ENCODE measurements around the gene AGRP. TPM values are rescaled to one million over a fixed set of nuclear protein-coding genes. Genes with fewer than 3 reads are reported as not detected.

The AGRP gene
- polyA plus RNA-seq, 1 donor (not counting 4 experiments of a cell fraction or from before 2014, with no cell fraction given), result not detected

DNA sequence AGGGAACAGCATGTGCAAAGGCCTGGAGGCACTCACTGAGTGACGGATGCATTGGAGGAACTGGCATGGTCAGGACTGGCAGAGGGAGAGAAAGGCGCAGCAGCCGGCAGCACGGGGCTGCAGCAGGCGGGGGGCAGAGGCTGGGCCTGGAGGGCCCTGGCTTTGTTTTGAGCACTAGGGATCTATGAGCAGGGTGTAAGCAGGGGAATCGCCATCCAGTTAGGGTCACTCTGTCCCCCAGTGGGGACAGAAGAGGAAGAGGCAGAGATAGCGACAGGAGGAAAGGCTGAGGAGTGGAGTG is 38.3 kb downstream of the AGRP start:
- no peaks in the 10 kb centered on the region for H3K9me3 ChIP-seq (ENCODE audit: control insufficient read depth, low read depth, low read length)
- no peaks in the 10 kb centered on the region for H3K4me1 ChIP-seq (ENCODE audit: control insufficient read depth, extremely low read depth, insufficient read depth, low read length)
- H3K9me1 ChIP-seq (ENCODE audit: control insufficient read depth, extremely low read depth, insufficient read depth, low read length), result no peaks in the 10 kb centered on the region
- FAIRE-seq (no peak), DNase-seq (ENCODE audit: low read depth, low spot score) (no peak)
- H3K4me3 ChIP-seq (ENCODE audit: control insufficient read depth in 2 of 3, extremely low read depth in 1 of 3, insufficient read depth in 2 of 3, low read depth in 1 of 3, low read length in 3 of 3), result no peak overlapping the region
- H3K4me2 ChIP-seq (ENCODE audit: control insufficient read depth, extremely low read depth, insufficient read depth, low read depth, low read length), result no peak overlapping the region
- no peaks in the 10 kb centered on the region for H3K79me2 ChIP-seq (ENCODE audit: control insufficient read depth, insufficient read depth, low read length)
- H3K9ac ChIP-seq (ENCODE audit: control insufficient read depth, extremely low read depth, insufficient read depth, low read length), result no peak overlapping the region
- H3K27ac ChIP-seq (ENCODE audit: control insufficient read depth, insufficient read depth, low read length), result no peak overlapping the region
- no peak overlapping the region for H2AFZ ChIP-seq (ENCODE audit: control insufficient read depth, low read length)
- dilution Hi-C loops (cut with MboI; ENCODE audit: extremely low pct_ligation_motif_present, low sequenced_read_pairs), result no loop called here
- H3K36me3 ChIP-seq (ENCODE audit: control insufficient read depth in 2 of 2, extremely low read depth in 1 of 2, insufficient read depth in 2 of 2, low read length in 2 of 2), result peaks cover 9 to 25% of the 10 kb centered on the region in 2 experiments
- TF ChIP-seq EZH2 (IDR thresholded peaks at IDR 0.05; ENCODE audit: low read length), result no peak
- H4K20me1 ChIP-seq (ENCODE audit: control insufficient read depth, extremely low read depth, insufficient read depth, low read length), result peaks cover 7% of the 10 kb centered on the region
- no peaks in the 10 kb centered on the region for H3K27me3 ChIP-seq (ENCODE audit: control insufficient read depth, extremely low read depth, insufficient read depth, low read length)

GRCh38 chr16:67444259-67445125 is 38.9 kb downstream of the AGRP start:
- DNase-seq (ENCODE audit: low read depth, low spot score) (no peak), FAIRE-seq (no peak)
- Histone ChIP-seq H3K9ac (ENCODE audit: control insufficient read depth, extremely low read depth, insufficient read depth, low read length) (no peak overlapping the region), H3K4me2 (ENCODE audit: control insufficient read depth, extremely low read depth, insufficient read depth, low read depth, low read length) (no peak overlapping the region), H3K9me3 (ENCODE audit: control insufficient read depth, low read depth, low read length) (no peaks in the 10 kb centered on the region), H3K4me3 (ENCODE audit: control insufficient read depth in 2 of 3, extremely low read depth in 1 of 3, insufficient read depth in 2 of 3, low read depth in 1 of 3, low read length in 3 of 3) (no peak overlapping the region), H4K20me1 (ENCODE audit: control insufficient read depth, extremely low read depth, insufficient read depth, low read length) (peaks cover 4% of the 10 kb centered on the region), H3K36me3 (ENCODE audit: control insufficient read depth in 2 of 2, extremely low read depth in 1 of 2, insufficient read depth in 2 of 2, low read length in 2 of 2) (peaks cover 9 to 26% of the 10 kb centered on the region in 2 experiments), H3K27ac (ENCODE audit: control insufficient read depth, insufficient read depth, low read length) (no peak overlapping the region), H3K79me2 (ENCODE audit: control insufficient read depth, insufficient read depth, low read length) (no peaks in the 10 kb centered on the region), H2AFZ (ENCODE audit: control insufficient read depth, low read length) (no peak overlapping the region), H3K4me1 (ENCODE audit: control insufficient read depth, extremely low read depth, insufficient read depth, low read length) (no peaks in the 10 kb centered on the region), H3K9me1 (ENCODE audit: control insufficient read depth, extremely low read depth, insufficient read depth, low read length) (no peaks in the 10 kb centered on the region), H3K27me3 (ENCODE audit: control insufficient read depth, extremely low read depth, insufficient read depth, low read length) (no peaks in the 10 kb centered on the region)
- TF ChIP-seq CTCF (optimal IDR thresholded peaks at IDR 0.05 in 1 of 3, IDR thresholded peaks at IDR 0.05 in 1 of 3, conservative IDR thresholded peaks at IDR 0.05 in 1 of 3; ENCODE audit: extremely low read depth in 1 of 3, insufficient read depth in 2 of 3, low read length in 3 of 3), result no peak
- no peak for TF ChIP-seq EZH2 (IDR thresholded peaks at IDR 0.05; ENCODE audit: low read length)
- dilution Hi-C loops (cut with MboI; ENCODE audit: extremely low pct_ligation_motif_present, low sequenced_read_pairs), result no loop called here

Data from keratinocyte (primary cell).